ENCODE results near the gene CCDC57. TPM values are rescaled to one million over a fixed set of nuclear protein-coding genes. Genes with fewer than 3 reads are reported as not detected.

The CCDC57 gene
- polyA plus RNA-seq, 3 donors: 17.1 to 43.8 (median 20.1) TPM

DNA sequence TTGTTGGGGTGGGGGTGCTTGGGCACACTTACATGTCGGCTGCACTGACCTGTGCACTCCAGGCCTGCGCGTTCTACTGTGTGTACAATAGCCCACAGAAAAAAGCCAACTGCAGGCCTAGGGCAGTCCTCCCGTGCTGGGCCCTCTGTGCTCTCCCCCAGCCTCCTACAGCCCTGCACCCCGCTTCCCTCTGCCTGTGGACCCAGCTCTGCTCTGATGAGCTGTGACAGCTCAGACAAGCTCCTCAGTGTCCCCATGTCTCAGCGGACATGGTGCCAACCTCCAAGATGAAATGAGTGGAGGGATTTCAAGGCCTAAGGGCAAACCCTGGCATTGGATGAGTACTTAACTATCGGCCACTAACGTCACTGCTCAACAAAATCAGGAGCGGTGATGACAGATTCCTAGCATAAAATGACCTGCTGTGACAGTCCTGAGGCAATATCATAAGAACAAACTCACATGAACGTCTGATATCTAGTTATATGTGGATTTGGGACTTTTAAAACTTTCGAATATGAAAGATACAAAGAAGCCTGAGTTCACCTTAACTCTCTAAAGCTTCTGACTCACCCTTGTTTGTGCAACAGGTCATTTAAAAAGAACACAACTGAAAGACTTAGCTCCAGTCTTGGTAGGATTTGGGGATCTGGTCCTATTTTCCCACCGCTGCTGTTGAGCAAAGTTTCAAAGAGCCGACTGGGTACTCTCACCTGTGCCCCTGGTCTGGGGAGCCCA is 34.7 kb downstream of the CCDC57 start:
- Histone ChIP-seq H3K4me2 (replicated peaks; ENCODE audit: extremely low read depth, low read length, poor library complexity, severe bottlenecking) (no peak overlapping the region), H3K9me3 (replicated peaks in 1 of 2; ENCODE audit: control insufficient read depth in 1 of 2, insufficient read depth in 1 of 2, low read length in 2 of 2) (no peaks in the 10 kb centered on the region), H3K4me1 (ENCODE audit: control insufficient read depth in 1 of 2, insufficient read depth in 2 of 2, low read length in 2 of 2) (no peaks in the 10 kb centered on the region), H3K4me3 (replicated peaks in 1 of 3; ENCODE audit: low read depth in 2 of 3, low read length in 3 of 3) (no peak overlapping the region), H3K79me2 (ENCODE audit: insufficient read depth, low read length) (no peaks in the 10 kb centered on the region), H3K27ac (ENCODE audit: low read depth in 1 of 2, low read length in 2 of 2) (no peak overlapping the region), H3K36me3 (replicated peaks in 1 of 2; ENCODE audit: control insufficient read depth in 1 of 2, insufficient read depth in 2 of 2, low read length in 2 of 2) (peaks cover 2 to 9% of the 10 kb centered on the region in 2 donors), H3K27me3 (ENCODE audit: control insufficient read depth in 2 of 2, insufficient read depth in 2 of 2, low read length in 2 of 2) (no peaks in the 10 kb centered on the region), H2AFZ (ENCODE audit: insufficient read depth, low read depth, low read length, poor library complexity, severe bottlenecking) (no peak overlapping the region), H3K9ac (ENCODE audit: insufficient read depth, low read length, poor library complexity, severe bottlenecking) (no peak overlapping the region), H4K20me1 (ENCODE audit: insufficient read depth, low read length) (no peaks in the 10 kb centered on the region)
- peak overlapping the region in 1 of 7 donors; percentile 60 for H3K27ac Mint-ChIP-seq
- no peak overlapping the region for H3K4me3 Mint-ChIP-seq
- H3K36me3 Mint-ChIP-seq: peaks cover 25 to 29% of the 10 kb centered on the region in 2 donors
- peaks cover 0 to 2% (median 0%) of the 10 kb centered on the region in 3 donors for H3K27me3 Mint-ChIP-seq (ENCODE audit: low read depth in 3 of 3)
- no peaks in the 10 kb centered on the region for H3K4me1 Mint-ChIP-seq
- TF ChIP-seq, protein P1, sequence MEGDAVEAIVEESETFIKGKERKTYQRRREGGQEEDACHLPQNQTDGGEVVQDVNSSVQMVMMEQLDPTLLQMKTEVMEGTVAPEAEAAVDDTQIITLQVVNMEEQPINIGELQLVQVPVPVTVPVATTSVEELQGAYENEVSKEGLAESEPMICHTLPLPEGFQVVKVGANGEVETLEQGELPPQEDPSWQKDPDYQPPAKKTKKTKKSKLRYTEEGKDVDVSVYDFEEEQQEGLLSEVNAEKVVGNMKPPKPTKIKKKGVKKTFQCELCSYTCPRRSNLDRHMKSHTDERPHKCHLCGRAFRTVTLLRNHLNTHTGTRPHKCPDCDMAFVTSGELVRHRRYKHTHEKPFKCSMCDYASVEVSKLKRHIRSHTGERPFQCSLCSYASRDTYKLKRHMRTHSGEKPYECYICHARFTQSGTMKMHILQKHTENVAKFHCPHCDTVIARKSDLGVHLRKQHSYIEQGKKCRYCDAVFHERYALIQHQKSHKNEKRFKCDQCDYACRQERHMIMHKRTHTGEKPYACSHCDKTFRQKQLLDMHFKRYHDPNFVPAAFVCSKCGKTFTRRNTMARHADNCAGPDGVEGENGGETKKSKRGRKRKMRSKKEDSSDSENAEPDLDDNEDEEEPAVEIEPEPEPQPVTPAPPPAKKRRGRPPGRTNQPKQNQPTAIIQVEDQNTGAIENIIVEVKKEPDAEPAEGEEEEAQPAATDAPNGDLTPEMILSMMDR (IDR thresholded peaks at IDR 0.05): no peak
- no peak for DNase-seq
- H3K9me3 Mint-ChIP-seq: no peaks in the 10 kb centered on the region
- intact Hi-C loops (cut with micrococcal nuclease): no loop called here
- WGBS (ENCODE audit: insufficient coverage): 98% methylated on average over 10 of the region's 13 CpGs

DNA sequence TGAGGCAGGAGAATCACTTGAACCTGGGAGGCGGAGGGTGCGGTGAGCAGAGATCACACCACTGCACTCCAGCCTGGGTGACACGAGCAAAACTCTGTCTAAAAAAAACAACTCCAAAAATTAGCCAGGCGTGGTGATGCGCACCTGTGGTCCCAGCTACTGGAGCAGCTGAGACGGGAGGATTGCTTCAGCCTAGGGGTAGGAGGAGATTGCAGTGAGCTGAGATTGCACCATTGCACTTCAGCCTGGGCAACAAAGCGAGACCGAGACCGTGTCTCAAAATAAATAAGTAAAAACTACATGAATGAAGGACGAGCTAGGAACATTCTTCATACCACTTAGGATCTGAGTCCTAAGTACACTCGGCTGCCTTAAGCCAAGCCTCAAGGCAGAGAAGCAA is 35.4 kb downstream of the CCDC57 start:
- no peak overlapping the region for H3K4me3 ChIP-seq (replicated peaks in 1 of 3; ENCODE audit: low read depth in 2 of 3, low read length in 3 of 3)
- H3K9ac ChIP-seq (ENCODE audit: insufficient read depth, low read length, poor library complexity, severe bottlenecking): no peak overlapping the region
- Mint-ChIP-seq H3K27me3 (ENCODE audit: low read depth in 3 of 3) (peaks cover 0 to 3% (median 0%) of the 10 kb centered on the region in 3 donors), H3K27ac (no peak overlapping the region), H3K4me3 (no peak overlapping the region), H3K9me3 (no peaks in the 10 kb centered on the region), H3K4me1 (no peaks in the 10 kb centered on the region), H3K36me3 (peaks cover 26 to 27% of the 10 kb centered on the region in 2 donors)
- no peak overlapping the region for H3K27ac ChIP-seq (ENCODE audit: low read depth in 1 of 2, low read length in 2 of 2)
- no peaks in the 10 kb centered on the region for H3K4me1 ChIP-seq (ENCODE audit: control insufficient read depth in 1 of 2, insufficient read depth in 2 of 2, low read length in 2 of 2)
- H3K9me3 ChIP-seq (replicated peaks in 1 of 2; ENCODE audit: control insufficient read depth in 1 of 2, insufficient read depth in 1 of 2, low read length in 2 of 2): no peaks in the 10 kb centered on the region
- intact Hi-C loops (cut with micrococcal nuclease): no loop called here
- TF ChIP-seq, protein P1 (IDR thresholded peaks at IDR 0.05): no peak
- 97% methylated on average over 5 of the region's 11 CpGs for whole genome bisulfite sequencing (ENCODE audit: insufficient coverage)
- peaks cover 2 to 7% of the 10 kb centered on the region in 2 donors for H3K36me3 ChIP-seq (replicated peaks in 1 of 2; ENCODE audit: control insufficient read depth in 1 of 2, insufficient read depth in 2 of 2, low read length in 2 of 2)
- H3K79me2 ChIP-seq (ENCODE audit: insufficient read depth, low read length): no peaks in the 10 kb centered on the region
- no peaks in the 10 kb centered on the region for H4K20me1 ChIP-seq (ENCODE audit: insufficient read depth, low read length)
- DNase-seq: no peak
- no peaks in the 10 kb centered on the region for H3K27me3 ChIP-seq (ENCODE audit: control insufficient read depth in 2 of 2, insufficient read depth in 2 of 2, low read length in 2 of 2)
- no peak overlapping the region for H3K4me2 ChIP-seq (replicated peaks; ENCODE audit: extremely low read depth, low read length, poor library complexity, severe bottlenecking)
- no peak overlapping the region for H2AFZ ChIP-seq (ENCODE audit: insufficient read depth, low read depth, low read length, poor library complexity, severe bottlenecking)

Data from CD14-positive monocyte (primary cell).